Psoas muscle (tissue), 8 donors: ENCODE data around the gene SET. TPM values are rescaled to one million over a fixed set of nuclear protein-coding genes. Genes with fewer than 3 reads are reported as not detected.

Experiments used
- ATAC-seq, 4 donors: fragments of 200-7000 bp; cut with Tn5 transposase; one replicate each; pipeline ENCODE4 v1.9.1; 2020; ENCODE audit warnings: moderate library complexity in 3 of 4, mild to moderate bottlenecking in 2 of 4
- DNase-seq, 2 donors: peaks; one replicate each; pipeline ENCODE4 v3.0.0-alpha.2; 2020
- H3K27ac ChIP-seq: fragments of 200-600 bp; one replicate; pipeline ENCODE4 v1.8.0; 2022
- H3K27me3 ChIP-seq, 3 donors: fragments of 200-600 bp in 1 of 3; one replicate each; pipeline versions ENCODE4 v1.6.1 to v1.8.0; 2013 to 2022; ENCODE audit warnings: low read length in 2 of 3, mild to moderate bottlenecking in 2 of 3, moderate library complexity in 1 of 3; ENCODE audit not compliant: insufficient read depth in 3 of 3
- H3K36me3 ChIP-seq, 2 donors: fragments of 200-600 bp in 1 of 2; one replicate each; pipeline versions ENCODE4 v1.6.1 to v1.8.0; 2013 to 2022; ENCODE audit warnings: low read depth in 1 of 2, mild to moderate bottlenecking in 1 of 2, moderate library complexity in 1 of 2; ENCODE audit not compliant: insufficient read depth in 1 of 2
- H3K4me1 ChIP-seq: fragments of 200-600 bp; one replicate; pipeline ENCODE4 v1.8.0; 2022
- H3K4me3 ChIP-seq: fragments of 200-600 bp; one replicate; pipeline ENCODE4 v1.8.0; 2022; ENCODE audit warnings: mild to moderate bottlenecking
- H3K9me3 ChIP-seq: fragments of 200-600 bp; one replicate; pipeline ENCODE4 v1.8.0; 2022
- WGBS, 3 donors: extraction: QIAGEN DNeasy Blood & Tissue Kit; methylation state at CpG; one replicate each; pipeline versions ENCODE4 v1.1.6 to v1.1.7; 2013; 5-methylcytosine and 5-hydroxymethylcytosine counted together
- intact Hi-C, 2 donors: fragments of 100-400 bp; cut with DNase I; formaldehyde crosslinking; loops; one replicate each; pipeline versions ENCODE4 v1.11.0 to v1.14.2; 2022
- polyA plus RNA-seq, 3 donors: library from polyadenylated mRNA; stranded (reverse); fragments of 200-250 nt; gene quantifications; one replicate each; pipeline ENCODE4 v1.2.3, GENCODE V29; 2013
- total RNA-seq, 4 donors: library from RNA; stranded (reverse); fragmentation: NEBNext Ultra II Directional in 2 of 4; extraction: Animal tissue kit (Norgen Biotek cat#: 25700) in 2 of 4; gene quantifications; one replicate each; pipeline versions ENCODE4 v1.2.1 to v1.2.4, GENCODE V29; 2021 to 2023
- TF ChIP-seq, protein P1 (sequence below): fragments of 200-600 bp; IDR thresholded peaks from one replicate; pipeline ENCODE4 v1.8.0; 2022; ENCODE audit warnings: antibody characterized with exemption
- donor health status: healthy with polysubstance abuse.
- donor health status: DM: no; HTN: no; CAD: no; lungs with moderate emphysema.
- donor health status: Bipolar disorder and iron deficiency.
- donor health status: healthy.
- donor health status: DM: yes; HTN: yes; CAD: no.
- donor health status: DM: no; HTN: no; CAD: no.
- donor health status: DM: no; HTN: no; CAD: no.
- donor health status: DM: yes; HTN: yes; CAD: no.

The SET gene
- total and polyA plus RNA-seq, 7 donors = 141 to 283 (median 228) TPM

DNA sequence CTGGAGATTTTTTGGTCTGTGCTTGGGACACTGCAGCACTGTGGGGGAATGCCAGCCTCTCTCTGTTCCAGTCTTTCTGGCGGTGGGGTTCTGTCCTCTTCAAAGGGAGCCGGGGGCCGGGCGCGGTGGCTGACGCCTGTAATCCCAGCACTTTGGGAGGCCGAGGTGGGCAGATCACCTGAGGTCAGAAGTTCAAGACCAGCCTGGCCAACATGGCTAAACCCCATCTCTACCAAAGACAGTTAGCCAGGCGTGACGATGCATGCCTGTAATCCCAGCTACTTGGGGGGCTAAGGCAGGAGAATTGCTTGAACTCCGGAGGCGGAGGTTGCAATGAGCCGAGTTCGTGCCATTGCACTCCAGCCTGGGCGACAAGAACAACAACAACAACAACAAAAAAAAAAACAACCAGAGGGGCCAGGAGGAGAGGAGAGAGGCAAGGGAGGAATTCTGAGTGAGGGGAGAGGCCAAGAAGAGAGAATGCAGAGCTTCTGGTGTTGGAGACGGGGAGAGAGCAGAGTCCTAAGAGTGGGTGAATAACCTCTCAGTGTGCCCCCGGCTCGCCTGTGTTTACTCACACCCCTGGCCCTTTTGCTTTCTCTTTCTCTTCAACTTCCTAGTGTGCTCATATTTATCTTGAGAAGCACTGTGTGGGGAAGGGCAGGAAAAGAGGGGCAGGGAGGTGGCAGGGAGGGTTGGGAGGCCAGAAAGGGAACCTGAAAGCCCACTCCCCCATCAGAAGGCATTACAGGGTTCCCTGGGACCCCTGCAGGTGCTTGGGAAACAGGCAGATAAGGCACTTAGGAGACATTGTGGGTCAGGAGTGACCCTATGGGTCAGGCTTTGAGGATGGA, 3.2 kb upstream of the SET start:
- intact Hi-C loops = no loop called here
- ATAC-seq (no peak), DNase-seq (no peak)
- no peak overlapping the region for H3K27ac ChIP-seq
- TF ChIP-seq, protein P1, sequence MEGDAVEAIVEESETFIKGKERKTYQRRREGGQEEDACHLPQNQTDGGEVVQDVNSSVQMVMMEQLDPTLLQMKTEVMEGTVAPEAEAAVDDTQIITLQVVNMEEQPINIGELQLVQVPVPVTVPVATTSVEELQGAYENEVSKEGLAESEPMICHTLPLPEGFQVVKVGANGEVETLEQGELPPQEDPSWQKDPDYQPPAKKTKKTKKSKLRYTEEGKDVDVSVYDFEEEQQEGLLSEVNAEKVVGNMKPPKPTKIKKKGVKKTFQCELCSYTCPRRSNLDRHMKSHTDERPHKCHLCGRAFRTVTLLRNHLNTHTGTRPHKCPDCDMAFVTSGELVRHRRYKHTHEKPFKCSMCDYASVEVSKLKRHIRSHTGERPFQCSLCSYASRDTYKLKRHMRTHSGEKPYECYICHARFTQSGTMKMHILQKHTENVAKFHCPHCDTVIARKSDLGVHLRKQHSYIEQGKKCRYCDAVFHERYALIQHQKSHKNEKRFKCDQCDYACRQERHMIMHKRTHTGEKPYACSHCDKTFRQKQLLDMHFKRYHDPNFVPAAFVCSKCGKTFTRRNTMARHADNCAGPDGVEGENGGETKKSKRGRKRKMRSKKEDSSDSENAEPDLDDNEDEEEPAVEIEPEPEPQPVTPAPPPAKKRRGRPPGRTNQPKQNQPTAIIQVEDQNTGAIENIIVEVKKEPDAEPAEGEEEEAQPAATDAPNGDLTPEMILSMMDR = no peak
- H3K4me3 ChIP-seq = no peak overlapping the region
- peaks cover 0 to under 1% of the 10 kb centered on the region in 2 donors for H3K36me3 ChIP-seq
- peaks cover 4% of the 10 kb centered on the region for H3K4me1 ChIP-seq
- WGBS, 3 donors = 79 to 83% (median 81%) methylated on average over 16 to 17 of the region's 17 CpGs
- no peaks in the 10 kb centered on the region for H3K9me3 ChIP-seq
- H3K27me3 ChIP-seq = no peaks in the 10 kb centered on the region

DNA sequence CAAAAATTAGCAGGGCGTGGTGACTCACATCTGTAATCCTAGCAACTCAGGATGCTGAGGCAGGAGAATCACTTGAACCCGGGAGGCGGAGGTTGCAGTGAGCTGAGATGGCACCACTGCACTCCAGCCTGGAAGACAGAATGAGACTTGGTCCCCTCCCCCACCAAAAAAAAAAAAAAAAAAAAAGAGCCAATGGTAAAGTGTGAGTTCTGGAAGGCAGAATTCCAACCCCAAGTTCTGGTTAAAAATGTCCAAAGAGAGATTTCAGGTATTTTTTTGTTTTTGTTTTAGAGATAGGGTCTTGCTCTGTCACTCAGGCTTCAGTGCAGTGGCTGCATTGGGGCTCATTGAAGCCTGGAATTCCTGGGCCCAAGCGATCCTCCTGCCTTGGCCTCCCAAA, 1.6 kb upstream of the SET start:
- Histone ChIP-seq H3K36me3 (peaks cover 0 to 16% of the 10 kb centered on the region in 2 donors), H3K27ac (no peak overlapping the region), H3K4me1 (peaks cover 11% of the 10 kb centered on the region), H3K4me3 (no peak overlapping the region), H3K27me3 (no peaks in the 10 kb centered on the region), H3K9me3 (no peaks in the 10 kb centered on the region)
- intact Hi-C loops = no loop called here
- TF ChIP-seq, protein P1 = no peak
- ATAC-seq (no peak), DNase-seq (no peak)
- WGBS, 3 donors = 93 to 99% (median 96%) methylated on average over 4 of the region's 4 CpGs

DNA sequence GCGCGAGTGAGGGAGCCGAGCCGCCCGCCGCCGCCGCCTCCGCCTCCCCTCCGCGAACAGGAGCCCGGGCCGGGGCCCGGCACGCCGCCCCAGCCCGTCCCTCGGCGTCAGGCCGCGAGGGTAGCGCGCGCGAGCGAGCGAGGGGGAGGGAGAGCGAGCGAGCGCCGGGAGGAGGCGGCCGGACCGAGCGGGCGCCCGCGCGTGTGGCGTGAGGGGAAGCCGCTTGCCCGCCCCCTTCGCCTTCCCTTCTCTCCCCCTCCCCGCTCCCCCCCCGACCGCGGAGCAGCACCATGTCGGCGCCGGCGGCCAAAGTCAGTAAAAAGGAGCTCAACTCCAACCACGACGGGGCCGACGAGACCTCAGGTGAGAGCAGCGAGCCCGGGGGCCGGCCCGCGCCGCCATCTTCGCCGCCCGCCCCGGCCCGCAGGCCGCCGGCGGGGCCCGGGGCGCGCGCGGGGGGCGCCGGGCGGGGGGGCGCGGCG, 312 bp downstream of the SET start:
- H3K4me1 ChIP-seq = peaks cover 11% of the 10 kb centered on the region
- TF ChIP-seq, protein P1 = no peak
- no peaks in the 10 kb centered on the region for H3K9me3 ChIP-seq
- peak; percentile 31 to 45 (median 36) for ATAC-seq
- no peaks in the 10 kb centered on the region for H3K27me3 ChIP-seq
- H3K36me3 ChIP-seq = peaks cover 0 to 35% of the 10 kb centered on the region in 2 donors
- H3K27ac ChIP-seq = peak overlapping the region; percentile 93
- H3K4me3 ChIP-seq = peak overlapping the region; percentile 74
- peak; percentile 70 to 81 for DNase-seq
- 0 to 3% (median 0%) methylated on average over 26 to 79 of the region's 80 CpGs for WGBS, 3 donors
- intact Hi-C loops = no loop called here

DNA sequence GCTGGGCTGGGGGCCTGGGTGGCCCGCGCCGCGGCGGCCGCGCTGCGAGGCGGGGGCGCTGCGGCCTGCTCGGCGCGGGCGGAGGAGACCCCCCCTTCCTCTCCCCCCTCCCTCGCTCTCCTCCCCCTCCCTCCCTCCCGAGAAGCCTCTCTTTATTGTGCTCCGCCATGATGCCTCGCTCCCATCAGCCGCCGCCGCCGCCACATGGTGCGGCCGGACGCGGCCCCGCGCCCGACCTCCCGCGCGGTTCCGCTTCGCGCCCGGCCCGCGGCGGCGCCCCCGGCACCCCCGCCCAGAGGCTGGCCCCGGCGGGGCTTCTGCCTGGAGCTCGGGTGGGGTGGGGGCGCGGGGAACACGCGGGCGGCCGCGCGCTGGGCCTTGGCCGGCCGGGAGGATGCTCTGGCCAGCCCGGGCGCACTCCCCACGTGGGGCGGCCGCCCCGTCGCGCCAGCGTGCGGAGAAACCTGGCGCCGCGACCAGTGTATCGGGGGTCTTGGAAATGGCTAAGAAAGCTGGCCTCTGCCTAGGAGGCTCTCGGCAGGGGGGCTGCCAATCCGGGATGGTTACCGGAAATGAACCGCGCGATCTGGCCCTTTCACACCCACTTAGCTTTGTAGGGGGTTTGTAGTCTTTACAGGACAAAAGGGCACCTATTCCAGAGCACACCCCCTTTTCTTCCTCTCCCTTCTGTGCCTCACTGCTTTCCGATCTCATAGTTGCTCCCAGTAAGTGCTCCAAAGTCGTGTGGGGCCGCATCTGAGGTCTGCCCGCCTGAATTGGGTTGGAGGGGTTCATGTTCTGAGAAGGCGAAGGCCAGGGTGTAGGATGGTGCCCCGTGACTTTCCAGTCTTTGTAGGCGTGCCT, 1.0 kb downstream of the SET start:
- Histone ChIP-seq H3K4me1 (peaks cover 11% of the 10 kb centered on the region), H3K4me3 (peak overlapping the region; percentile 90), H3K9me3 (no peaks in the 10 kb centered on the region), H3K27ac (peak overlapping the region; percentile 66), H3K27me3 (no peaks in the 10 kb centered on the region), H3K36me3 (peaks cover 0 to 42% of the 10 kb centered on the region in 2 donors)
- 1 to 2% (median 1%) methylated on average over 29 to 83 of the region's 83 CpGs for WGBS, 3 donors
- intact Hi-C loops = no loop called here
- peak in 1 of 2 donors; percentile 67 for DNase-seq
- TF ChIP-seq, protein P1 = no peak
- ATAC-seq = no peak
